H1 (cell line): ENCODE data around the gene DOK7. TPM values are rescaled to one million over a fixed set of nuclear protein-coding genes. Genes with fewer than 3 reads are reported as not detected.

Experiments
- GABPA ChIP-seq: IDR thresholded peaks from 2 replicates; pipeline ENCODE4 v1.6.1; 2011; ENCODE audit warnings: mild to moderate bottlenecking, low read length, moderate library complexity, borderline replicate concordance; ENCODE audit not compliant: insufficient read depth
- polyA plus RNA-seq, 7 experiments: library from polyadenylated mRNA; depleted of rRNA in 3 of 7; stranded (reverse) in 5 of 7; unstranded in 2 of 7; fragments of >200 nt in 5 of 7; fragments of 200-250 nt in 2 of 7; gene quantifications; 1 replicate in 5 of 7; 2 replicates in 1 of 7; 4 replicates in 1 of 7; pipeline versions ENCODE4 v1.2.1 to v1.2.3, GENCODE V29; 2011 to 2013; ENCODE audit warnings: missing spikeins in 2 of 7, mixed read lengths in 2 of 7
- total RNA-seq: library from RNA; stranded (reverse); fragmentation: NEBNext Ultra II Directional; extraction: Animal tissue kit (Norgen Biotek cat#: 25700); gene quantifications from 2 replicates; pipeline ENCODE4 v1.2.1, GENCODE V29; 2021

The DOK7 gene
- total and polyA plus RNA-seq, 2 of the 8 experiments (the other 6 are each of a cell fraction or from before 2014, with no cell fraction given): 0.32 TPM; not detected in 1

- no peak for TF ChIP-seq GABPA
These were observed 69.0 kb downstream of the DOK7 start, which contains the start of gene LRPAP1 (continued) for GRCh38 chr4:3531879-3532750.
